GM18520 (cell line): ENCODE results near the gene LHPP.
"Not testable (repeated sequence)": the region's sequence is repeated elsewhere in the genome, so short reads cannot be mapped to it uniquely, and the experiment has no call there.

Experiments used
- ATAC-seq: cut with Tn5 transposase; IDR thresholded peaks from one replicate; pipeline ENCODE4 v1.9.1; 2021; ENCODE audit not compliant: unreplicated experiment

Gene LHPP, protein sequence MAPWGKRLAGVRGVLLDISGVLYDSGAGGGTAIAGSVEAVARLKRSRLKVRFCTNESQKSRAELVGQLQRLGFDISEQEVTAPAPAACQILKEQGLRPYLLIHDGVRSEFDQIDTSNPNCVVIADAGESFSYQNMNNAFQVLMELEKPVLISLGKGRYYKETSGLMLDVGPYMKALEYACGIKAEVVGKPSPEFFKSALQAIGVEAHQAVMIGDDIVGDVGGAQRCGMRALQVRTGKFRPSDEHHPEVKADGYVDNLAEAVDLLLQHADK

DNA sequence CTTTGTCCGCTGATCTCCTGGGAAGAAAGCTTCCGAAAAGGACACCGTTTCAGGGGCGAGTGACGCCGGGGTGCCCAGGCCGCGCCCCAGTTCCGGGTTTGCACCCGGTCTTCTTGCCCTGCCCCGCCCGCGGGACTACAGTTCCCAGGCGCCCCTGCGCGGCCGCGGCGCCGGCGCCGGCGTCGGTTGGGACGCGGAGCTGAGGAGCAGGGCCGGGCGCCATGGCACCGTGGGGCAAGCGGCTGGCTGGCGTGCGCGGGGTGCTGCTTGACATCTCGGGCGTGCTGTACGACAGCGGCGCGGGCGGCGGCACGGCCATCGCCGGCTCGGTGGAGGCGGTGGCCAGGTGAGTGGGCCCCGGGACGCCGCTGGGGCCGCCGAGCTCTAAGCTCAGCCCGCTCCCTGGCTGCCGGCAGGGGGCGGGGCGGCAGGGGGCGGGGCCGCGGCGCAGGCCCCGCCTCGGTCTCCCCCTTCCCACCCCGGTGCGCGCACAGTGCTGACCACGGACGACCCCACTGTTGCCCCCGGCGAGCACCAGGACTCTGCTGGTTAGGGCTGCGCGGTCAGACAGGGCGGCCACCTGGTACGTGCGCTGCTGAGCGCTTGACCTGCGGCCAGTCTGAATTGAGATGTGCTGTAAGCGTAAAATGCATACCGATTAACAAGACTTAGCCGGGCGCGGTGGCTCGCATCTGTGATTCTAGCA lies at the start of gene LHPP:
Gene LHPP, plus strand, starts transcription at position 182 of the 706 bp plus-strand sequence. Its CDS starts 40 bp downstream, at position 222.
- ATAC-seq, result peak; percentile 95

DNA sequence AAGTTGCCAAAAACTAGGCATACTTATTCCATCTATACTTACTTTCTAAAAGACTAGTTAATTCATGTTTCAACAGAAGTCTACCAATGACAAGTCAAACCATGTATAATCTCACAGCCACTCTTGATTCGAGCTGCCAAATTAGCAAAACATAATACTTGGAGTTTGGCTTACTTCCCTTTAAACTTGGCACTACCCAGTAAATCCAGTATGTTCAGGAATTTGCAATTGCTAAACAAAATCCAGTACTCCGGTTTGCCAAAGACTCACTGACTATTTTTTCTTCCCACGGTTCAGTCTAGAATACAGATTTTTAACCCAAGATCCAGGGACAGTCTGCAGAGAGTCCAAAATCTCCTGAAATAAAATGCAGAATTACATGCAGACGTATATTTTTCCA lies 47.5 kb upstream of the LHPP start:
- ATAC-seq, result no peak

DNA sequence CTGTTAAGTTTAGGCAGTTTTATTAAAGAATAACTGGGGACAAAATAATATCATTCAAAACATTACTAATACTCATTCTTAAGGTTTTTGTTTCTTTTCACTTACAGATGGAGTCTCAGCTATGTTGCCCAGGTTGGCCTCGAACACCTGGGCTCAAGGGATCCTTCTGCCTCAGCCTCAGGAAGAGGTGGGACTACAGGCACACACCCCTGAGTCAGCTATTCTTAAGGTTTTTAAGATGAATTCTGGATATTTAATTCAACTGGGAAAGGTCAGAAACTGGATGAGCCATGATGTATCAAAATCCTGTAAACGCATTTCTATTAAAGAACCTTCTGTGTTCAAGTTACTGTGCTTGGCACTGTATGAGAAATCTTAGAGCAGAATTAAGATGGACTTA lies 46.4 kb upstream of the LHPP start:
- ATAC-seq, result no peak

DNA sequence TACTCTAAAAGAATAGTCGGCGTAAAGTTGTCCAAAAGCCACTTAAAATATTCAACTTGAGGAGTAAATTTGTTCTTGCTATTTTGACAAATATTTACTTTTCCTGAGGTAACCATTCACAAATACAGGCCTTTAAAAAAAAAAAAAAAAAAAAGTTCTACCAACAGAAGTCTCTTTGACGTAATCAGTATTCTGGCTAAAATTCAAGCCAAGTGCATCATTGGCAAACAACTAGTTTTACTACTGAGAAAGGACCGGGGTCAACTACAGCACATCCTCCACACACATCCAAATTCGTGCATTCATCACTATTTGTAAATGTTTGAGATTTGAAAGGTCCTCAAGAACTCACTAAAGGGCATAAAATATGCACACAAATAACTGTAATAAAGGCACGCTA lies 44.9 kb upstream of the LHPP start:
- ATAC-seq, result no peak

DNA sequence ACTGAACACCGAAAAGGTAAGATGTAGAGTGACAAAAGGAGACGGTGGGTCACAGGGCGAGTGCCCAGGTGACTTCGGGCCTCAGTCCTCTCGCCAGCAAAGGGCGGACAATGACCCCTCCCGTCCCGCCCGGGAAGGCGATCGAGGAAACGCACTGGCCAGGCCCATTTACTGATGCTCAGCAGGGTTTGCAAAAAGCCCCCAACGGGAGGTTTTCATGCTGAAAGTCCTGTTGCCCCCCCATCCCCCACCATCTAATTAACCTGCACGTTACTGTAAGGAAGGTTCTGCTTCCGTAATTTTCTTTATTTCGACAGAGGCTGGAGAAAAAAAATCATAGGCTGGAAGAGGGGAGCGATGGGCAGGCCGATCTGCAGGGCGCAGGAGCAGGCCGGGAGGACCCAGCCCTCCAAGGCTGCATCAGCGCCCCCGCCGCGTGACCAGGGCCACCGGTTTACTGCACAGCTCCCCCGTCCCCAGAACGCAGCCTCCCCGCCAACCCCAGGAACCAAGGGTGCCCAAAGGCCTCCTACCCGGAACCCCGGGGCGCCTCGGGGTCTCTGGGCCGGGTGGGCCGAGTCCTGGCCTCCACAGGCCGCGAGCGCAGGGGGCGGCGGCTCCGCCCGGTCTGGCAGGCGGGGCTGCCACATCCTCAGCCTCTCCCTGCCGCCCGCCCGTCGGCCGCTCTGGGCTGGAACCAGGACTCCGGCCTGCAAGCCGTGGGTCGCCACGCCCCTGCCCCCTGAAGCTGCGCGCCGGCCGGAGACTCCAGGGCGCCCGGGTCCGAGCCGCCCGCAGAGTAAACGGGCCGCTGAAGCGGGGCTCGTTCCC lies 43.5 kb upstream of the LHPP start:
- peak; percentile 12 for ATAC-seq

DNA sequence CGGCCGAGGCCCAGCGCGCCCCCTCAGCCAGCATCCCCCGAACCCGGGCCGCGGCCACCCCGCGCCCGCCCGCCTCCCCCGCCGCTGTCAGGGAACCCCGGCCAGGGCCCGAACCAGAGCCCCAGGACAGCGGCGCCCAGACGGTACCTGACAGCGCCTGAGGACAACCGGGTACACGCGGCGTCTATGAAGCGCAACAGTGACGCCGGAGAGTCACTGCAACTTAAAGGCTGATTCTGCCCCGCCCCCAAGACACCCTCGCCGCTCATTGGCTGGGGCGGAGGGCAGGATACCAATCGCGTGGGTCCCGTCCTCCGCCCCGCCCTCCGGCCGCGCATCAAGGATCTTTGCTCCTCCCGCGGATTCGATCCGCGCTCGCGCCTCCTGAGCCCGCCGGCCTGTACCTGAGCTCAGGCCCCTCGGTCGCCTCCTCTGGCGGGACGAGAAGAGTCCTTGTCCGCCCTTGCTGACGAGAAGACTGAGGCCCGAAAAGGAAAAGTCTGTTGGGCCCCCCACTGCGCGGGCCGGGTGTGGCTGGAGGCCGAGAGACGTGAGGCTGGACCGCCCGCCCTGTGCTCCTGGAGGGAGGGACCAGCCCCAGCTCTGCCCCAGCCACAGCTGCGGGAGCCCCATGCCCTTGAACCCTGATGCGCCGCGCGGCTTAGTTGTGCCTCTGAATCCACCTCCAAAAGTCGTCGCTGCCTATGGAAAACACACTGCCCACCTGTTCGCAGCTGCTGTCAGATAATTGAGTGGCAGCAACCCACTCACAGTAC lies 42.7 kb upstream of the LHPP start, which contains the start of gene OAT:
Gene OAT, minus strand, starts transcription at position 198 of the 776 bp plus-strand sequence. CDS start 6,752 bp downstream, outside the sequence.
- peak; percentile 88 for ATAC-seq

DNA sequence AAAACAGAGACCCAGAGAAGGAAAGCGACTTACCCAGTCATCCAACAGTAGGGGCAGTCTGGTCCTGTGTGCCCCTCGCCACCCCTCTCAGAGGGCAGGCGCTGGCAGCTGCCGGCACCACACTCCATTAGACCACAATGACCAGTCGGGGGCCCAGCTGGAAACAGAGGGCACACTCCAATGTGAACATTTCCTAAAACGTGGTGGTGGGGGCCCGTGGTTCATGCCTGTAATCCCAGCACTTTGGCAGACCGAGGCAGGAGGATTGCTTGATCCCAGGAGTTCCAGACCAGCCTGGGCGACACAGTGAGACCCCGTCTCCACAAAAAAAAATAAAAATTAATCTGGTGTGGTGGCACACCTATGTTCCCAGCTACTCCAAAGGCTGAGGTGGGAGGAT lies 42.0 kb upstream of the LHPP start:
- no peak for ATAC-seq

DNA sequence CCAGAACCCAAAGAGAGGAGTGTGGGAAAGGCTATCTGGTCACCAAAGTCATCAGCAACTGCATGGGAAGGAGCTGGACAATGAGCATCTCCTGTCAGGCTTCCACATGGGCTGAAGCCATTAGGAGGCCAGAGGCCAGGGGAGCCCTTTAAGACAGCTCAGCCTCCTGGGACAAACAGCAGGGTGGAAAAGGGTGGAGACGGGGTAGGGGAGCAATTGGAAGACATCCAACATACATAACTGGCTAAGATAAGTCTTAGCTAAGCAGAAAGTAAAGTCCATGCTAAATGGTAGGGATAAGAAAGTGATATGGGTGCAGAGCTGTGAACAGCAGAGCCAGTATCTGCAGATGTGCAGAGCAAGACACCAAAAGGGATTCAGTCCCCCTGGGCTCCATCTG lies 41.4 kb upstream of the LHPP start:
- no peak for ATAC-seq

DNA sequence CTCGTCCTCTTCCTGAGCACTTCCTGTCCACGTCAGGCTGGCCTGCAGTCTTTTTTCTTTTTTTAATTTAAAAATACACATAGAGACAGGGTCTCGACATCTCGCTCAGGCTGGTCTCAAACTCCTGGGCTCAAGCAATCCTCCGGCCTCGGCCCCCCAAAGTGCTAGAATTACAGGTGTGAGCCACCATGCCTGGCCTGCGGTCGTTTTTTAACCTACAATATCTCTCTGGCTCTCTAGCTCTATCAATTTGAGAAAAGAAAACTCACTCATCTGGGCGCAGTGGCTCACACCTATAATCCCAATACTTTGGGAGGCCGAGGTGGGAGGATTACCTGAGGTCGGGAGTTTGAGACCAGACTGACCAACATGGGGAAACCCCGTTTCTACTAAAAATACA lies 38.9 kb upstream of the LHPP start:
- no peak for ATAC-seq

DNA sequence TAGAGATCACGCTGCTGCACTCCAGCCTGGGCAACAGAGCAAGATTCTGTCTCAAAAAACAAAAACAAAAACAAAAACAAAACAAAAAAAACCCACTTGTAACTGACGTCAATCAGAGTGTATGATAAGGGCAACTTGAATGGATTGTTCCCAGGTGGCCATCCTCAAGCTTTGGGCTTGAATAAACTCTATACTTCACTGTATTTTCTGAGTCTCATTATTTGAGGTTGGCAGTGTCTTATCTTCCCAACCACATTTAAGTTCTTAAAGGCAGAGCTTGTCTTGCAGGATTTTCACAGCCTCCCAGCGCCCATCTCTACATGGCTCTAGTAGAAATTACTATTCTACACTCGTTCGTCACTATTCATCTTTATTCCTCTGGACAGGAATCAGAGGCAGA lies 37.8 kb upstream of the LHPP start:
- no peak for ATAC-seq

DNA sequence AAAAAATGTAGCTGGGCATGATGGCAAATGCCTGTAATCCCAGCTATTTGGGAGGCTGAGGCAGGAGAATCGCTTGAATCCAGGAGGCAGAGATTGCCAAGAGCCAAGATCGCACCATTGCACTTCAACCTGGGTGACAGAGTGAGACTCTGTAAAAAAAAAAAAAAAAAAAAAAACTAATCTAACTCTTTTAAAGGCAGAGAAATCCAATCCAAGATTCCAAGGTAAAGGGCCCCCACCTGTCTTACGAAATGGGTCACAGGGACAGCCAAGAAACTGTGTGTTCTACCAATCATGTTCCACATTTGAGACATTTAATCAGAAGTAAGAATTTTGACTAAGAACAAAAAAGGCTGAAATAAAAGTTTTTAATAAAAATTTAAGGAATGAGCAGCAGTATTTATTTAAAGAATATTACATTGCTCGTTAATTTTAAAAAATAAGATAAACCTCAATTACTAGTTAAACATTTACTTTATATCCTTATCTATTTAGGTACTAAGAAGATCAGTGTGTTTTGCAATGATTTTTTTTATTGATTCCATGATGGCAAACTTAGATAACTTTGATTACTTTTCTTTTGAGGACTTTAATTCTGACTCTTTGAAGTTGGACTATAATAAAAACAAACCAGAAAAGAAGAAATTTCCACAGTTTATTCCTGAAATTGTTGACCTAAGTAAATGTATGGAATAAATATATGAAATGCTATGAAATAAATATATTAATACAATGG lies 36.2 kb upstream of the LHPP start:
- no peak for ATAC-seq

DNA sequence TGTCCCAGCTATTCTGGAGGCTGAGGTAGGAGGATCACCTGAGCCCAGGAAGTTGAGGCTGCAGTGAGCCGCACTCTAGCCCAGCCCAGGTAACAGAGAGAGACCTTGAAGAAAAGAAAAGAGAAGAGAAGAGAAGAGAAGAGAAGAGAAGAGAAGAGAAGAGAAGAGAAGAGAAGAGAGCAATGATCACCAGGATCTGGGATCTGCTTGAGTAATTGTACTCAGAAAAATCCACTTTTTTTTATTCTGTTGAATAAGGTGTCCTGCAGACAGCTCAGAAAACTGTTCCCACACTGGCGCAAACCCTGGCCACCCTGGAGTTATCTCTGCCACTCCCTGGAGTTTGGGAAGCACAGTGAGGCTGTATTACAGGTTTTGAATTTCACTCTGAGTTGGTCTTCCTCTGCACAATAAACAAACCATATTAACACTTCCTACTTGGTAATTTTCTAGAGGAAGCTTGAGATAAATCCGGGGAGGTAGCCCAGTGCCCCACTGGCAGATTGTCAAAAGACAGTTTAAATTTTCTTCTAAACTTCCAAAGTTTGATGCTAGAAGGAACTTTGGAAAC lies 33.3 kb upstream of the LHPP start:
- ATAC-seq, result no peak

DNA sequence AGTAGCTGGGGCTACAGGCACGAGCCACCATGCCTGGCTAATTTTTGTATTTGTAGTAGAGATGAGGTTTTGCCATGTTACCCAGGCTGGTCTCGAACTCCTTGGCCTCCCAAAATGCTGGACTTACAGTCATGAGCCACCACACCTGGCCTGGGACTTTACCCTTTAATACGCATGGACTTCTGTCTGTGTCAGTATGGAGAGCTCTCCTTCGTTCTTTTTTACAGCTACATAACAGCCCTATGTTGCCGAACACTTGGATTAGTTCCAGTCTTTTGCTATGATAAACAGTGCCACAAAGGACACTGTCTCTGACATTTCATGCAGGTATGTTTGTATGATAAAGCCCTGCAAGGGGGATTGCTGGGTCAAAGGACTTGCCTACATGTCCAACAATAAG lies 32.0 kb upstream of the LHPP start:
- no peak for ATAC-seq

DNA sequence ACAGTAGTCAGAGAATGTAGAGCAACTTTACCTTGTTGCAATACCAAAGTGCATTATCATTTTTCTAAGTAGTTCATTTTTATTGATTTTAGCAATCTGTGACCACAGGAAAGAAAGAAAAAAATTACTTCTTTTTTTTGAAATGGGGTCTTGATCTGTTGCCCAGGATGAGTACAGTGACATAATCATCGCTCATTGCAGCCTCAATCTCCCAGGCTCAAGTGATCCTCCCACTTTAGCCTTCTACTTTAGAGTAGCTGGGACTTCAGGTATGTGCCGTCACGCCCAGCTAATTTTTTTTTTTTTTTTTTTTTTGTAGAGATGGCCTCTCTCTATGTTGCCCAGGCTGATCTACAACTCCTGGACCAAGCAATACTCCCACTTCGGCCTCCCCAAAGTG lies 31.5 kb upstream of the LHPP start:
- no peak for ATAC-seq

DNA sequence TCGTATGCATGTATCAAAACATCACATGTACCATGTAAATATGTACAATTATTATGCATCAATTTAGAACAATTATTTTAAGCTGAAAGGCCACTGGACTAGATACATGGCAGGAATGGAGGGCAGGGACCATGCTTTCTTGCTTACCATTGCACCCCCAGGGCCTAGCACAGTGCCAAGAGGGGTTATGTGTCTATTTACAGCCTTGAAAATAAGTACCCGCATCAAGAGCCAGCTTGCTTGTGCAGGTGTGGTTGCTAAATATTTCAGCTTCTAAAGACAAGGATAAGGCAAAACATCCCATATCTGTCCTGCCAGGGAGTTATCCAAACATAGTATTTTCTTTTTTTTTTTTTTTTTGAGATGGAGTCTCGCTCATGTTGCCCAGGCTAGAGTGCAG lies 28.2 kb upstream of the LHPP start:
- no peak for ATAC-seq

DNA sequence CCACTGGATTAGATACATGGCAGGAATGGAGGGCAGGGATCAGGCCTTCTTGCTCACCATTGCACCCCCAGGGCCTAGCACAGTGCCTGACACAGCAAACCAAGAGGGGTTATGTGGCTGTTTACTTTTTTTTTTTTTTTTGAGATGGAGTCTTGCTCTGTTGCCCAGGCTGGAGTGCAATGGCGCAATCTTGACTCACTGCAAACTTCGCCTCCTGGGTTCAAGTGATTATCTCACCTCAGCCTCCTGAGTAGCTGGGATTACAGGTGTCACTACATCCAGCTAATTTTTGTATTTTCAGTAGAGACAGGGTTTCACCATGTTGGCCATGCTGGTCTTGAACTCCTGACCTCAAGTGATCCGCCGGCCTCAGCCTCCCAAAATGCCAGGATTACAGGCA lies 25.9 kb upstream of the LHPP start:
- ATAC-seq, result not testable (repeated sequence)

DNA sequence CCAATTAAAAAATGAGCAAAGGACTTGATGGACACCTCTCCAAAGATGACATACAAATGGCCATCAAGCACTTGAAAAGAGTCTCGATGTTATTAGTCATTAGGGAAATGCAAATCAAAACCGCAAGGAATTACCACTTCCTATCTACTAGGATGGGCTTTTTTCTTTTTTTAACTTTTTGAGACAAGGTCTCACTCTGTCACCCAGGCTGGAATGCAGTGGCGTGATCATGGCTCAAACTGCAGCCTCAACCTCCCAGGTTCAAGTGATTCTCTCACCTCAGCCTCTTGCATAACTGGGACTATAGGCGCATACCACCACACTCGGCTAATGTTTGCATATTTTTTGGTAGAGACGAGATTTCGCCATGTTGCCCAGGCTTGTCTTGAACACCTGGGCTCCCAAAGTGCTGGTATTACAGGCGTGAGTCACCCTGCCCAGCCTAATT lies 25.4 kb upstream of the LHPP start:
- peak; percentile 84 for ATAC-seq

DNA sequence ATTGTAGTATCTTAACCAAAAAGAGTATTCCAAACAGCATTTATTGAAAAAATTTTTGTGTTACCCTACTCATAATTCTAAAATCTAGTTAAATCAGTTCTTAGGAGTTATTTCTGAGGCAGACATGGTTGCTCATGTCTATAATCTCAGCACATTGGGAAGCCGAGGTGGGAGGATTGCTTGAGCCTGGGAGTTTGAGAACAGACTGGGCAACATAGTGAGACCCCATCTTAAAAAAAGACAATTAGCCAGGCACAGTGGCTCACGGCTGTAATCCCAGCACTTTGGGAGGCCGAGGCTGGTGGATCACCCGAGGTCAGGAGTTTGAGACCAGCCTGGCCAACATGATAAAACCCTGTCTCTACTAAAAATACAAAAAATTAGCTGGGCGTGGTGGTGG lies 19.9 kb upstream of the LHPP start:
- ATAC-seq, result not testable (repeated sequence)

DNA sequence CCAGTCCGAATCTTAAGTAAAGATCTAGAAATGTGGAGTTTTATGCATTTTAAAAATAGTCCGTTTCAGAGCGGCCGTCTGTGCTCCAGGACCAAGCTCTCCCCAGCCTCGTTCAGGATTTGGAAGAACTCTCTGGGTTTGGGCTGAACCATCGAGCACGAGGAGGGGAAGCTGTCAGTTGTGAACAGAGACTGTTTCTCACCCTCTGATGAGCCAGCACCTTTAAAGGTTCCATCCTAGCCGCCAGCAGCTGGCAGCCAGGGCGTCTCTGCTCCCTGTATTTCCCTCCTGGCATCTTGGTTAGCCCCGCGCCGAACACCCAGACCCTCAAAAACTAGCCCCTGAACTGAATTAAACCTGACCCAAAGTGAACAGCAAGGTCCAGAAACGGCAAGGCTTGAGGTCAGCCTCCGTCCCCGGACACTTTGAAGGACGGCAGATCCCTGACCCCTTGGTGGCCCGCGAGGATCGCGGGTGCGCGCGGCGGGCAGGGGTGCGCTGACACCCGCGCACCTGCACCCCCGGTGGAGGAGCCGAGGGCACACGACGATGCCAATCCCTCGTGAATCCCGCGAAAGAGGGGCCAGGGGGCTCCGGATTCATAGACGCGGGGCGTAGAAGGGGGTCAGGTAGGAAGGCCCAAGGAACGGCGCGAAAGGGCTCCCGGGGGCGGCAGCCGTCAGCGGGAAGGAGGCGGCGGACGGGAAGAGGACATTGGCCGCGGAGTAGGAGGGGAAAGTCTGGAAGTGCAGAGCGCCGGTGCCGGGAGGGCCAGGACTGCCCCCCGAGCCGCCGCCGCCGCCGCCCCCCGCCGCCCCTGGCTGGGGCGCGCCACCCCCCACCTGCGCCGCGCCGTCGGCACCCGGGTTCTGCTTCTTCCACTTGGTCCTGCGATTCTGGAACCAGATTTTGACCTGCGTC lies 14.5 kb upstream of the LHPP start:
- ATAC-seq, result no peak
